ENCODE results near the gene GLIS2.
A peak's percentile ranks its signal among the peaks of the same experiment; 100 is the strongest.

The GLIS2 gene

DNA sequence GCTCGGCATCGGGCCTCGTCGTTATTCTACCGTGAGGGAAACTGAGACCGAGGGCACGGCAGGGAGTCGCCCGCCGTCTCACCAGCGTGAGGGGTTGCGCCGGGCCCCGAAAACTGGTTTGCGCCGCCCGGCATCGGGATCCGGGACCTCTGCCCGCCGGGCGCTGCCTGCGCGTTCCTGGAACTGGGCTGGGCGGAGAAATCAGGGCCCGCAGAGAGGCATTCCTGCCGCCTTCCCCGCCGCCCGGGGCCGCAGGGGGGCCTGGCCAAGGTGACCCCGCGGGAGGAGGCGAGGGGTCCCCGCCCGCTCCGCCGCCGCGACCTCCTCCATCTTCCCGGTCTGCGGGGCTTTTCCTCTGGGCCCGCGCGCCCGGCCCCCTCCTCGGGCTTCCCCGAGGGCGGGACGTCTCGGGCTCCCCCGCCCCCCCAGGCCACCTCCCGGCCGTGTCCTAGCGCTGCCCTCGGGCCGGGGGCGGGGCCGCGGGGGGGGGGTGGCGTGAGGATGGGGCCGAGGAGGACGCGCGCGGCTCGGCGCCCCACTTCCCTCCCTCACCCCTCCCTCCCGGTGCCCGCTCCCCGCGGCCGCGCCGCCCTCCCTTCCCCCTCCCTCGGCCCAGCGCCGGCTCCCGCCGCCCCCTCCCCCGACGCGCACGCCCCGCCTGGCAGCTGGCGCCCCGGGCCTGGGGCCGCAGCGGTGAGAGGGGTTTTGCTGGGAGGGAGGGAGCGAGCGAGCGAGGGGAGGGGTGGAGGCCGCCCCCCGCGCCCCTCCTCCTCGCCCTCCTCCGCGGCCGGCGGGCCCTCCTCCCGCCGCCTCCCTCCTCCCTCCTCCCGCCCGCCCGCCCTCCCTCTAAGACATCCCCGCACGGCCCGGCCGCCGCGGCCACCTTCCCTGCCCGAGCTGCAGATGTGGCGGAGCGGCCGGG, at the start of gene GLIS2:
Gene GLIS2, plus strand, starts transcription at position 882 of the 922 bp plus-strand sequence. CDS start 16,214 bp downstream, outside the sequence.
- no peak for DNase-seq (ENCODE audit: low read depth in 3 of 3)

DNA sequence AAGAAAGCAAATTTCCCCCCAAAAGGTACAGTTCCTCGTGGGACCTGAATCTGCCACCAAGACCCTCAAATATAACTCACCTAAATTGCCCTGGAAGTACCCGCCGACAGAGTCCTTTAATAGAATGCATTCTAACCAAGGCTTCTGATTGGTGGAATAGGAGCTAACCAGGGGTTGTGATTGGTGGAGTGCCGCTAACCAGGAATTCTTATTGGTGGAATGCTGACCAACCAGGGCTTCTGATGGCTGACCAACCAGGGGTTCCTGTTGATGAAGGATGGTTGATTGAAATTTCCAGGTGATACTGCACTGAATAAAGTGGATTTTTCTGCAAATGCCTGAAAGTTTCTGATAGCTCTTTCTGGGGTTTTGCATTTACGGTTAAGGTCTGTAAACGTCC, 49.5 kb upstream of the GLIS2 start:
- DNase-seq (ENCODE audit: low read depth in 3 of 3) = no peak

DNA sequence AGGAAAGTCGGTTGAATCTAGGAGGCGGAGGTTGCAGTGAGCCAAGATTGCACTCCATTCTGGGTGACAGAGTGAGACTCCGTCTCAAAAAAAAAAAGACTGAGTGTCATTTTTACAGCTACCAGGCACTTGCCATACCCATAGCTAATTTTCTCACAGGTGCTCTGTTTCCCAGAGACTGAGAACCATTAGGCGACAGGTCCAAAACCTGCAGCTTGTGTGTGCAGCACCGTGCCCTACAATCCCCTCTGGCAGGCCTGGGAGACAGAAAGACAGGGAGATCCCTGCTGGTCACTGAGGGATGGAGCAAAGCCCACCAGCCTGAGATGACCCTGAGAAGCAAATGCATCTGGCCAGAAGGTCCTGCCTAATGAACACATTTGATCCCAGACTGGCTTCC, 45.8 kb upstream of the GLIS2 start:
- DNase-seq (ENCODE audit: low read depth in 3 of 3) = no peak

DNA sequence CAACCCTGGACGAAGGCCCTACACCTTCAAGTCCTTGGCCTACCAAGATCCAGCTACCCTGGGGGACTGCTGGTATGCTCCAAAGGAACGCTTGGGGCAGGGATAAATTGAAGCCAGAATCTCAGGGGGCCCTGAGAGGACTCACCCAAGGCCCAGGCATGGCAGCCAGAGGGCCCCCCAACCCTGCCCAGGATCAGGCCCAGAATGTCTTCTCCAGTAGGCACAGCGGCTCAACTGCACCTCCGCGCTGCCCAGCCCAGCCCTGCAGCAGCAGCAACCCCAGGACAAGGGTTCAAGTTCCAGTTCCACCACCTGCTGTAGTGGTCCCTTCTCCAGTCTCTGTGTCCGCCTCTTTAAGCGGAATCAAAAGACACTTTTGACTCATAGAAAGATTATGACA, 45.3 kb upstream of the GLIS2 start:
- no peak for DNase-seq (ENCODE audit: low read depth in 3 of 3)

DNA sequence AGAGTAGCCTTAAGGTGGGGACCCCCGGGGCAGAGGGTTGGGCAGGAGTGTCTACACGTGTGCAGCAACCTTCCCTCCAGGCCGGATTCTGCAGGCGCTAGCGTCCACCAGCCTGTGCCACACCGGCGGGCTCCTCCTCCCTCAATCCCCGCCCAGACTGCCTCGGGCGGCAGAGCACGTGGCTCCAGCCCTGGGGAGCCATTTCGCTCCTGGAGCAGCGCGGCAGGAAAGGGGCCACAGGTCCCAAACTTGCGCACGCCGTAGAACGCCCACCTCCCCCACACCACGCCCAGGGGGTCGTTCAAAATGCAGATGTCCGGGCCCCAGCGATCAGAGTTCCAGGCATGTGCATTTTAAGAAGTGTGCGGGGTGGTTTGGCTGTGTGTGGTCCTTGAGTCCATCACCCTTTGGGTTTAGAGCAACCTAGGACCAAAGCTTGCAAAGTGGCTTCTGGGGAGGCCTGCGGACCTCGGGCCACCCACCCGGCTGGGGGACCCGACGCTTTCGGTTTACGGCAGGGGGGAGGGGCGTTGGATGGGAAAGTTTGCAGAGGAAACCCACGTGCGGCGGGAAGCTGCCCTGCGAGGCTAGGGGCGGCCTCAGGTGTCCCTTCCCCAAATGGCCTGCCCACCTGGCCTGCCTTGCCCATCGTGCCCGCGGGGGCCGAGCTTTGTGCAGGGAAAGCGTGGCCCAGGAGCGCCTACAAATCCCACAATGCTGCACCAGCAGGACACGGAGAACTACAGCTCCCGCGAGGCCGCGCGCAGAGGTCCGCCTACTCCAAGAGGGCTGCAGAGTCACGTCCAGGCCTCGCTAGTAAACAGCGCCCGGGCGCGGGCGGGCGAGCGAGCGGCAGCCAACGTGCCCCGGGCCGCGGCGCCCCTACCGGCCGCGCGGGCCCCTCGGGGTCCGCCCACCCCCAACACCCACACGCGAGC, 44.4 kb upstream of the GLIS2 start:
- peak; percentile 79 to 81 (median 80) for DNase-seq (ENCODE audit: low read depth in 3 of 3)

DNA sequence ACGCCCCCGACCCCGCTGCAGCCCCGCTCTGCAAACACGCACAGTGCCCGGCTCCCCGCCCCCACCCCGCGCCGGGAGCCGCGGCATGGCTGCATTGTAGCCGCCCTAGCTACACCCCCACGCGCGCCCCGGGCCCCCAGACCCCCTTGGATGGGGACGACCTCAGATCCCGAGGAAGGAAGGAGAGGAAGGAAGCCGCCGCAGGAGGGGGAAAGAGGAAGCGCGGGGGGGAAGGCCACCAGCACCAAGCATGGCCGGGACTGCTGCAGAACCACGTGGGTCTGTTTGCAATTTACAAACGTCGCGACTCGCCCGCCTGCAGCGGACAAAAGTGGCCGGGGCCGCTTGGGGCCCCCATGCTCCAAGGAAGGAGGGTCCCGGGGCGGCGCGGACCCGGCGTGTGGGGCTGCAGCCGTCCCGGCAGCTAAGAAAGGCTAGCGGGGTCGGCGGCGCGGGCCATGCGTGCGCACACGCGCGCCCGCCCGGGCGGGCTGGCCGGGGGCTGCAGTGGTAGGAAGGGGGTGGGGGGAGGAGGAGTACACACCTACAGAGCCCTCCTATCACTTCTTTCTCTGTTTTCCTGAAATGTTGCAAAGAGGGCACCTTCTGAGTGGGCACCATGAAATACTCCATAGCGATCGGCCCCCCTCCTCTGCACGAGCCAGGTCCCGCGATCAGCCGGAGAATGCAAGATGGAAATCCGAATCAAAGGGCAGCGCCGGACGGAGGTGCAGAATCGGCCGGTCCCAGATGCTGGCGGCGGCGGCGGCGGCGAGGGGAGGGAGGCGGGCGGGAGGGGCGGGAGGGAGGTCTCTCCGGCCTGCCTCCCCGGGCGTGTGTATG, 43.5 kb upstream of the GLIS2 start:
- DNase-seq (ENCODE audit: low read depth in 3 of 3) = no peak

DNA sequence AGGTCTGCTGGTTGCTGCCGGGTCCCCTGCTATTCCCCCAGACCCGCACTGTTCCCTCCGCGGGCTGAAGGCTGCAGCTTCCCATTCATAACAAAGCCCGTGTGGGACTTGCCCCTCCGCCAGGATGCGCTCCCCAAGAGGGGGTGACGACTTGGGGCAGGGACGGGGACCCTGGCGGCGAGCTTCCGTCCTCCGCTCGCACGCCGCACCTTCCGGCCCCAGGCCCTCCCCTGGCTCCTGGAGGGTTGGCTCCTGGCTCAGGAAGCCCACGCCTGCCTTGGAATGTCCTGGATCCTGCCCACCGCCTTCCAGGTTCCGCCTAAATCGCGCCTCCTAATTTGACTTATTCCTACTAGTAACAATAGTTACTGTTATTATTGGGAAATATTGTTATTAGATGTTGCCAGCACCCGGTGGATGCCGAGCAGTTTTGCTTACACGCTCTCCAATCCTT, 42.0 kb upstream of the GLIS2 start:
- peak in 1 of 3 experiments; percentile 15 for DNase-seq (ENCODE audit: low read depth in 3 of 3)

DNA sequence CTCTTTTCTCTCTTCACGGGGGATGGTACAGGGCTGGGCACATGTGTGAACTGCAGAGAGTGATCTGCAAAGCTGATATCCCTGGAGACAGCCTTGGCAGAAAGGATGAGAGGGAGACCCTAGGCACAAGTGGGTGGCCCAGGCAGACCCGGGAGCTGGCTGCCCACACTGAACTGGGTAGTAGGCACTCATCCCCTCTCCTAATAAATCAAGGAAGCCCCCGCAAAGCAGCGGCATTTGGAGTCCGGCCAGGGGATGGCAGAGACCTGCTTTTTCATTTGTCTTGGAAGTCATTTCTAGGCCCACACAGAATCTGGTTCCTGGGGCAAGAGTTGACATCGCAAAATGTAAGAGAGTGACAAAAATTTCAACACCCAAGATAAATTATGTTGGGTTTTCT, 40.0 kb upstream of the GLIS2 start:
- DNase-seq (ENCODE audit: low read depth in 3 of 3) = no peak

DNA sequence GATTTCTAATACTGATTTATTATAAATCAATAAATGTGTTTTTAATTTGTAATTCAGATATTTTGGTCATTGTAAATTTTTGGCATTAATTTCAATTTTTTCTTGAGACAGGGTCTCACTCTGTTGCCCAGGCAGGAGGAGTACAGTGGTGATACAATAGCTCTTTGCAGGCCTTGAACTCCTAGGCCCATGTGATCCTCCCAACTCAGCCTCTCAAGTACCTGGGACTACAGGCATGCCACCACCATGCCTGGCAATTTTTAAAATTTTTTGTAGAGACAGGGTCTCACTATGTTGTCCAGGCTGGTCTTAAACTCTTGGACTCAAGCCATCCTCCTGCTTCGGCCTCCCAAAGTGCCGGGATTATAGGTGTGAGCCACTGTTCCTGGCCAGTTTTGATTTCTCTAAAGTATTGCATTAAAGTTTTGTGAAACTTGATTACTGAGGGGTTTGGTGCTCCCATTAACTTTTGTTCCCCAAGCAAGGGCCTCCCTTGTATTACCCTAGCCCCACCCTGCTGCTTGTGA, 37.8 kb upstream of the GLIS2 start:
- no peak for DNase-seq (ENCODE audit: low read depth in 3 of 3)

DNA sequence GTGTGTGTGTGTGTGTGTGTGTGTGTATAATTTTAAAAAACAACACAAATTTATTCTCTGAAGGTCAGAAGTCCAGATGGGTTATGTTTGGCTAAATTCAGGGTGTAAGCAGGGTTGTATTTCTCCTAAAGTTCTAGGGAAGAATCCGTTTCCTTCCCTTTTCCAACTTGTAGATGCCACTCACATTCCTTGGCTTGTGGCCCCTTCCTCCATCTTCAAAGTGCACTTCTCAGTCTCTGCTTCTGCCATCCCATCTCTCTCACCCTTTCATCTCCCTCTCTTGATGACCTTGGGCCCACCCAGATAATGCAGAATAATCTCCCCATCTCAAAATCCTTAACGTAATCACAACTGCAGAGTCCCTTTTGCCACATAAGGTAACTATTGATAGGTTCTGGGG, 35.2 kb upstream of the GLIS2 start:
- no peak for DNase-seq (ENCODE audit: low read depth in 3 of 3)

DNA sequence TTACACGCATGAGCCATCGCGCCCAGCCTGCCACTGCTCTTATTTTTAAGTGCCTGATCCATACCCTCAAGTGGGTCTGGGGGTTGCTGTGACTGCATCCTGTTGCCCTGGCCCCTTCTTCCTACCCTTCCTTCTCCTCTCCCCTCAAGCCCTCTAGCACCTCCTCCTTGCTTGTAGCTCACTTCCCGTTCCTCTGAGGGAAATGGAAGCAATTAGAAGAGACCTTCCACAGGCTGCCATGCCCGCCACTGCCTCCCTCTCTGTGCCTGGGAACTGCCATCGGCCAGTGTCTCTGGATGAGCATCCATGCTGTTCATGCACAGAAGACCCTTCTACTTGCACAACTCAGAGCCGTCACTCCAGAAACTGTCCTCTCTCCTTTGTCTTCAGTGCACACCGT, 32.4 kb upstream of the GLIS2 start:
- no peak for DNase-seq (ENCODE audit: low read depth in 3 of 3)

DNA sequence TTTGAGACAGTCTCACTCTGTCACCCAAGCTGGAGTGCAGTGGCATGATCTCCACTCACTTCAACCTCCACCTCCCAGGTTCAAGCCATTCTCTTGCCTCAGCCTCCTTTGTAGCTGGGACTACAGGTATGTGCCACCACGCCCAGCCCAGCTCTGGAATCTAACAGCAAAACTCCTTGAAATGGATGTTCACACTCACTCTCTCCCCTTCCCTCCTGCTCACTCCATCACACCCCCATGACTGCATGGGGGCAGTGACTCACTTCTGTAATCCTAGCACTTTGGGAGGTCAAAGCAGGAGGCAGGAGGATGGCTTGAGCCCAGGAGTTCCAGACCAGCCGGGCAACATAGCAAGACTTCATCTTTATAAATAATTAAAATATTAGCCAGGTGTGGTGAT, 31.9 kb upstream of the GLIS2 start:
- no peak for DNase-seq (ENCODE audit: low read depth in 3 of 3)

DNA sequence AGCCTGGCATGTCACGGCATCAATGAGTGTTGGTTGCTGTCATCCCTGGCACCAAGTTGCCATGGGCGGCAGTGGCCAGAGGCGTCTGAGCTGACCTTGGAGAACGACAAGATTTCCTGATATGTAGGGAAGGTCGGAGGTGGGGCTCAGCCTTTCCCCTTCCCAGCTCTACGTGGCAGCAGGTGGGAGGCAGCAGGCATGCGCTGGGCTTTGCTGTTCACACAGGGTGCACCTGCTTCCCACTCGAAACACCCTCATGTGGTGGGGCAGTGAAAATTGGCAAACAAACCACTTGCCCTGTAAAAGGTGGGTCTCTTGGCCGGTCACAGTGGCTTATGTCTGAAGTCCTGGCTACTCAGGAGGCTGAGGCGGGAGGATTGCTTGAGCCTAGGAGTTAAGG, 30.7 kb upstream of the GLIS2 start:
- no peak for DNase-seq (ENCODE audit: low read depth in 3 of 3)

DNA sequence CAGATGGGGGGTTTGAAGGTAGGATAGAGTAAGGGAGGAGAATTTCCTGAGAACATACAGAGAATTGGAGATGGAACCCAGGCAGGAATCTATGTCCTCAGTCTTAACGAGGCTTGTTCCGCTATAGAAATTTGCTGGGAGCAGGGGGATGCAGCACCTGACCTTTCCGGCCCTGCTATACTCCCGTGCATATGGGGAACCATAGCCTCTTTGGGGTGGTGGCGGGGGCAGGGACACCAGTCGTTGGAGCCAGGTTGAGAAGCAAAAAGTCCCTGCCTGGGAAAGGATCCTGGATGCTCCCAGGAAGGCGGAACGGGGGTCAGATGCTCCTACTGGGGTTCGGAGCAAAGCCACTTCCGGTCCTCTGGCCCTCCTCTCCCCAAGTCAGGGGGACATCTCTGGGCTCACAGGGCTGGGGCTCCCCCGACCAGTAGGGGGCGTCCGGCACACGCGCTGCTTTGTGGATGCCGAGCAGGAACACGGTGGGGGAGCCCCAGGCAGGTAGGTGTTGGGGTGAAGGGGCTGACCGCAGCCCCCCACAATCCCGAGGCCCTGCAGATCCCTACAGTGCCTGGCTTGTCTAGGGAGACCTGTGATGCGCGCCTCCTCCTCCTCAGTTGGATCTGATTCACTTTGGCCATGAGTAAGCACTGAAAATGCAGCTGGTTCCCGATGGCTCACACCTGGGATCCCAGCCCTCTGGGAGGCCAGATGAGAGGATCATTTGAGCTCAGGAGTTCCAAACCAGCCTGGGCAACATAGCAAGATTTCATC, 27.5 kb upstream of the GLIS2 start:
- DNase-seq (ENCODE audit: low read depth in 3 of 3) = peak; percentile 65 to 73 (median 68)

DNA sequence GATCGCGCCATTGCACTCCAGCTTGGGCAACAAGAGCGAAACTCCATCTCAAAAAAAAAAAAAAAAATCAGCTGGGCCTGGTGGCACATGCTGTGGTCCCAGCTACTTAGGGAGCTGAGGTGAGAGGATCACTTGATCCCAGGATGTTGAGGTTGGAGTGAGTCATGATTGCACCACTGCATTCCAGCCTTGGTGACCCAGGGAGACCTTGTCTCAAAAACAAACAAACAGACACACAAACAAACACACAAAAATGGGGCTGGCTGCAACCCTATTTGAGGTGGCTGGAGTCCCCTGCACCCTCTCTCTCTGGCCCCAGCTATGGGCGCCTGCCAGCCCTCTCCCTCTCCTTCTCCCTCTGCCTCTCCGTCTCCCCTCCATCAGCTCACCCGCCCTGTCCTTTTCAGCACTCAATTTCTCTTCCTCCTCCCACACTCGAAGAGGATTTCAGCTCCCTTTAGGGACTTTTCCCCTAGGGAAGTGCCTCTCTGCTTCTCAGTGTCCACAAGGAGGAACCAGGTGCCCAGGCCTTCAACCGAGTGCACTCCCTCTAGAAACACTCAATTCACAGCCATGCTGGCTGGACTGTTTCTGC, 25.5 kb upstream of the GLIS2 start:
- DNase-seq (ENCODE audit: low read depth in 3 of 3) = no peak

DNA sequence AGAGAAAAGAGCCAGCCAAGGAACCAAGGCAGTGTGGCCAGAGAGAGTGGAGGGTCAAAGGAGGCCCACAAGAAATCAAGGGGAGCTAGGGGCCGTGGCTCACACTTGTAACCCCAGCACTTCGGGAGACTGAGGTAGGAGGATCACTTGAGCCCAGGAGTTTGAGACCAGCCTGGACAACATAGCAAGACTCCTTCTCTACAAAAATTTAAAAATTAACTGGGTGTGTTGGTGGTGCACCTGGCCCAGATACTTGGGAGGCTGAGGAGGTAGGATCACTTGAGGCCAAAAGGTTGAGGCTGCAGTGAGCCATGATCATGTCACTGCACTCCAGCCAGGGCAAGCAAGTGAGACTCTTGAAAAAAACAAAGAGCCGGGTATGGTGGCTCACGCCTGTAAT, 24.2 kb upstream of the GLIS2 start:
- DNase-seq (ENCODE audit: low read depth in 3 of 3) = no peak

DNA sequence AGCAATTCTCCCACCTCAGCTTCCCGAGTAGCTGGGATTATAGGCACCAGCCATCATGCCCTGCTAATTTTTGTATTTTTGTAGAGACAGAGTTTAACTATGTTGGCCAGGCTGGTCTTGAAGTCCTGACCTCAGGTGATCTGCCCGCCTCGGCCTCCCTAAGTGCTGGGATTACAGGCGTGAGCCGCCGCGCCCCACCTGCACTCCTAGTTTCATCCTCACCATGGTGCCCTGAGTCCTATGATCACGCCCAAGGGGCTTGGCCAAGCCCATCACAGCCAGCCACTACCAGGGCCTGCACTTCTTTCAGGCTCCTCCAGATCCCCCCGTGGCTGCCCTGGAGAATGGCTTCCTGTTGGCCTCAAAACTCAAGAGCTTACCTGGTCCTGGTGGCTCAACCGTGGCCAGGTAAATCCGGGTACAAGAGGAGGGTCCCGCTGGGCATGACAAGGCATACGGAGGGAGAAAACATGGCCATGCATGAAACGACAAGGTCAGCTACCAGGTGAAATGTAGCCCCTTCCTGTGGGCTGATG, 22.6 kb upstream of the GLIS2 start:
- DNase-seq (ENCODE audit: low read depth in 3 of 3) = no peak

DNA sequence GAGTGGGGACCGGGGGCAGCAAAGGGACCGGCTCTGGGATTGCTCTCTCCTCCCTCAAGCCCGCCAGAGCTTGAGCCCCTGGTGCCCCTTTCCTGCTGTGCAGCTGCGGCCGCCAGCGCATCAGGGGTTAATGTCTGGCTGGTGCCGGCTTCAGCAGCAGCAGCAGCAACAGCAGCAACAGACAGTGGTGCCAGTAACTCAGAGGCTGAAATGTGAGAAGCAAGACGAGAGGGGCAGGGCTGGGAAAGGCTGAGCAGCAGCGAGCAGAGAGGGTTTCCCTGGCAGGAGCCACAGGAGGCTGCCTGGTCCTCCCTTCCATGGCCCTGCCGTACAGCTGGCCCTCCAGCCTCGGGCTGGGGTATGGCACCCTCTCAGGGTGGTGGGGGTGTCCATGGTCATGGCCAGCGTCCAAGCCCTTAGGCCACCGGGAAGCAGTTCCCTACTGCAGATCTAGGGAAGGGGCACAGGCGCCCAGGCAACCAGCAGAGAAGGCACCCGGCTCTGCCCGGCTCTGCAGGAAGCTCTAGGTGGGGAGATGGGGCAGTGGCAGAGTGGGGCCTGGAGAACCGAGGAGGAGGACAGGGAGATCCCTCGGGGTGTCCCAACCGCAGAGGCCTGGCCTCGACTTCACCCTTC, 21.9 kb upstream of the GLIS2 start:
- DNase-seq (ENCODE audit: low read depth in 3 of 3) = no peak

DNA sequence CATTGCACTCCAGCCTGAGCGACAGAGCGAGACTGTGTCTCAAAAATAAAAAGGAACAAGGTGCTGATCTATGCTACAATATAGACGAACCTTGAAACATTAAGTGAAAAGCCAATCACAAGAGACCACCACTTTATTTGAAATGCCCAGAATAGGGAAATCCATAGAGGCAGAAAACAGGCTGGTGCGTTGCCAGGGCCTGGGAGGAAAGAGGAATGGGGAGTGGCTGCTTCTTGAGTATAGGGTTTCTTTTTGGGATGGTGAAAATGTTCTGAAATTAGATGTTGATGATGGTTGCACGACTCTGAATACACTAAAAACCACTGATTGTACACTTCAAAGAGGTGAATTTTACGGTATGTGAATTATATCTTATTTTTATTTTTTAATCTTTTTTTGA, 20.3 kb upstream of the GLIS2 start:
- no peak for DNase-seq (ENCODE audit: low read depth in 3 of 3)

All from stimulated activated CD4-positive, alpha-beta T cell treated with anti-CD3 and anti-CD28 coated beads, TNF-alpha, amount 100 ng/mL, for 4 hours (primary cell).